ENCODE data around the gene CNN1.

CNN1 gene

DNA sequence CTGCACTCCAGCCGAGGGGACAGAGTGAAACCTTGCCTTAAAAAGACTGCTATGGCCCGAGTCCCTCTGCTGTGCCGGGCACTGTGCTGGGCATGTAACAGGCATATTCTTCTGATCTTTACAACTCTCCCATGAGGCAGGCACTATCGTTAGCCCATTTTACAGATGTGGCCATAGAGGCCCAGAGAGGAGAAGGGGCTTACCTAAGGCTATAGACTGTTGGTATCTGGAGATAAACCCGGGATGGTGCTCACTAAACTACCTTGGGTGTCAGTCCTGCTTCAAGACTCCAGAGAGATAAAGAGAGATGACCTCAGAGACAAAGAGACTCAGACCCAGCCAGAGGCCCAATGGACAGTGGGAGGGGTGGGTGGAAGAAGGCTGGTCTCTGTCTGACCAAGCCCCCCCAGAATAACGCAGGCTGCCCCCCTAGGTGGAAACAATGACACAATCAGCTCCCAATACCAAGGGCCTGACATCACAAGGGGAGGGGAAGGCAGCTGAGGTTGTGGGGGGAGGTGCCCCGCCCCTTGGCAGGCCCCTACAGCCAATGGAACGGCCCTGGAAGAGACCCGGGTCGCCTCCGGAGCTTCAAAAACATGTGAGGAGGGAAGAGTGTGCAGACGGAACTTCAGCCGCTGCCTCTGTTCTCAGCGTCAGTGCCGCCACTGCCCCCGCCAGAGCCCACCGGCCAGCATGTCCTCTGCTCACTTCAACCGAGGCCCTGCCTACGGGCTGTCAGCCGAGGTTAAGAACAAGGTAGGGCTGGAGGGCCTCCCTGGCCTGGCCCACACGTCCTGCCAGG, at the start of gene CNN1:
Gene CNN1 (plus strand): TSS at position 620 of the 805 bp plus-strand sequence. CDS start 77 bp downstream, at position 697.
- no peak for DNase-seq

DNA sequence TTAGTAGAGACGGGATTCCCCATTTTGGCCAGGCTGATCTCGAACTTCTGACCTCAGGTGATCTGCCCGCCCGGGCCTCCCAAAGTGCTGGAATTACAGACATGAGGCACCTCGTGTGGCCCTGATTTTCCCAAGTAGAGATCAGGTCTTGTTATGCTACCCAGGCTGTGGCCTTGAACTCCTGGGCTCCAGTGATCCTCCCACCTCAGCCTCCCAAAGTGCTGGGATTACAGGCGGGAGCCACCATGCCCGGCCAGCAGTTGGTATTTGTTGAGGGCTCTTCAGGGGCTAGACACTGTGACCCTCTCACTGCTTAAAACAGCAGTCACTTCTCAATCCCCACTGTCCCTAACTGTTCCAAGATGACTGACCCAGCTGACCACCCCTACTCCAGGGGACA, 49.3 kb upstream of the CNN1 start:
- no peak for DNase-seq

DNA sequence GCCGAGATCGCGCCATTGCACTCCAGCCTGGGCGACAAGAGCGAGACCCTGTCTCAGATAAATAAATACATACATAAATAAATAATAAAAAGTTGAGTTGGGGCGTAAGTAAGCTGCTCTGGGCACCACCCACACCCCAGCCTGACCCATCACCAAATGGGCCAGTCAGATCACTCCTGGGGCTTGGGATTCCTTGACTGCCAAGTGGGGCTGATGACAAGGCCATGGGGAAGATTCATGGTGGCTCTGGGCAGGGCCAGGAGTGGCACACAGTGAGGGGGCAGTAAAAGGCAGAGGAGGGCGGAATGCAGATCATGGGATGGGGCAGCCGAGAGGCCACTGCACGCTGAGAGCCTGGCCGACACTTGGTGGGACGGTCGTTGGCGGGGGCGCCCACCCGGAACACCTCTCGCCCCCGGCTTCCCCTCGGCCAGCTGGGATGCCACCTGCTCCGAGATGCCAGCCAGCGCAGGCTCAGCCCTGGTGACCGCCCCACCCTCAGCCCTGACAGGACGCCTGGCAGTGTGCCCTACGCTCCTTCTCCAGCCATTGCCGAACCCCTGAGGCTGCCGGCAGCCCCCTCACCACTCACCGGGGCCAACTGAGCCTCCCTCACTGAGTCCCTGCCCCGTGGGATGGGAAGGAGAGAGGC, 43.9 kb upstream of the CNN1 start:
- DNase-seq: no peak

DNA sequence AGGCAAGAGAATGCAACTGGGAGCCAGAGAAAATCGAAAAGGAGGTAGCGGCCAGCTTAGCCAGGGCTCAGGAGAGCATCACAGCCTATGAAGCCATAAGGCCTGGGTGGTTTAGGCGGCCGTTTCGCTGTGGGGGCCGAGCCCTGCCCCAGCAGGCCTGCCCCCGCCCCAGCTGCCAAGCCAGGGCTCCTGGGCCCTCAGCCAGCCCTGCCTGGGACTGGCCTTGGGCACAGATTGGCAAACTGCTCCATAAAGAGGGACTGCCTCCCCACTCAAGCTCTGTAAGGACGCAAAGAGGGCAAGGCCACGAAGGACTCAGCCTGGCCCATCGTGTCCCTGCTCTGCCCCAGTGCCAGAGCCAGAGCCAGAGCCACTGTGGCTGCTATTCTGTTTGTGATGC, 43.2 kb upstream of the CNN1 start:
- DNase-seq: no peak

DNA sequence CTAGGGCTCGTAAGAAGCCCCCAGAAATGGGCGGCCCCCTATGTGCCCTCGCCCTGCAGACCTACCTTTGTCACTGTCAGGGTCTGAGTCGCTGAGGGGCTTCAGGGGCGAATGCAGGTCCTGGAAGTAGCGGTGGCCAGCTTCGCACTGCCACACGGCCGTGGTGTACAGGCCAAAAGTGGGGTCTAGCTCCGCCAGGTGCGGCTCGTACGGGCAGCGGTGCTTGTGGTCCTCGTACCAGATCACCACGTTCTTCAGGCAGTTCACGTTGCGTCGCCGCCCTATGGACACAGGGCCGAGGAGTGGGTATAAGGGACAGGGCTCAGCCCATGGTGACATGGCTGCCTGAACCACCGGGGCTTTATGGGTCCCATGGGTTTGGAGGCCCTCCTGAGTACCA, 42.8 kb upstream of the CNN1 start:
- no peak for DNase-seq

DNA sequence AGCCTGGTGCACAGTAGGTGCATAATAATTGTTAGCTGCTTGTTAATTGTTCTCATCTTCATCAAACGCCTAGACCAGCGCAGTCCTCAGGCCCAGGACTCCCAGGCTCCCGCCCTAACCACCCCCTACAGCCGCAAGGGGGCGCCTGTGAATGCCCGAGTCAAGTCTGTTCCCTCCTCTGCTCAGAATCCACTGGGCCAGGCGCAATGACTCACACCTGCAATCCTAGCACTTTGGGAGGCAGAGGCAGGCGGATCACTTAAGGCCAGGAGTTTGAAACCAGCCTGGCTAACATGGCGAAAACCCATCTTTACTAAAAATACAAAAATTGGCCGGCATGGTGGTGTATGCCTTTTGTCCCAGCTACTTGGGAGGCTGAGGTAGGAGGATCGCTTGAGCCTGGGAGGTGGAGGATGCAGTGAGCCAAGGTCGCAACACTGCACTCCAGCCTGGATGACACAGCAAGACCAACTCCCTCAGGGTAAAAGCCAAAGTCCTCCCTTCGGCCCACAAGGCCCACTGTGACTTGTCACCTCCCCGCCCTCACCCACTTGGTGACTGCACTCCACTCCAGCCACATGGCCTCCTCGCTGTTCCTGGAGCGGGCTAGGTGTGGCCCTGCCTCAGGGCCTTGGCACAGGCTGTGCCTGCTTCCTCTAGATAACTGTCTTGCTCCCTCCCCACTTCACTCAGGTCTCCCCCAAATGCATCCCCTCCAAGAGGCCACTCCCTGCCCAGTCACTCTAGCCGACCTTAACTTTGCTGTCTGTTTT, 42.1 kb upstream of the CNN1 start:
- DNase-seq: peak; percentile 62

DNA sequence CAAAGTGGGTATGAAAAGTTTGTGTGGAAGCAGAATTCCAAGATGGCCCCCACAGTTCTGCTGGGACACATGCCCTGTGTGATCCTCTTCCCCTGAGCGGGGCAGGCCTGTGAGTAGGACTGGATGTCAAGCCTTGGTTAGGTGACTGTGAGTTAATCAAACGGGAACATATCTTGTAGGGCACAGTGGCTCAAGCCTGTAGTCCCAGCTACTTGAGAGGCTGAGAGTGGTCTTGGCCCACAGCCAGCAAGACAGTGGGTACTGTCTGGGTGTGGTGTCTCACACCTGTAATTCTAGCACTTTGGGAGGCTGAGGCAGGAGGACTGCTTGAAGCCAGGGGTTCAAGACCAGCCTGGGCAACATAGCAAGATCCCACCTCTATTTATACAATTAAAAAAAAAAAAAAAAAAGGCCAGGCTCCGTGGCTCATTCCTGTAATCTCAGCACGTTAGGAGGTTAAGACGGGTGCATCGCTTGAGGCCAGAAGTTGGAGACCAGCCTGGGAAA, 39.4 kb upstream of the CNN1 start:
- DNase-seq: no peak

DNA sequence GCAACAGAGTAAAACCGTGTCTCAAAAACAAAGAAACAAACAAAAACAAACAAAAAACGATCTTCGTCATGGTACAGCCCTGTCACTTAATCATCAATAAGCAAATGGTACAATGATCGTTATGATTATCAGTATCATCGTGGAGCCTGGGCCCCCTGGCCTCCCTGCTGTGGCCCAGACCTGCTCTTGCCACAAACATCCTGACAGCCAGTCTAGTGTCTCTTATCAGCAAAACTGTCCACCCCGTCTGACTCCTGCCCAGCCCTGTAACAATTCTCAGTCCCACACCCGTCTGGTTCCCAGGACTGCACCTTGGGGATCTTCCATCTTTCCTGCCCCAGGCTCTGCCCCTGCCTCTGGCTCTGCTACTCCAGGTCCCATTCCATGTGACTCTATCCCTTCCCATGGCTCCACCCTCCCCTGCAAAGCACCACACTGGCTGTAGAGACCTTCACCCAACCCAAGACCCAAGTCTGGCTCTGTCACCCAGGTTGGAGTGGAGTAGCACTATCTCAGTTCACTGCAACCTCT, 38.7 kb upstream of the CNN1 start:
- DNase-seq: no peak

DNA sequence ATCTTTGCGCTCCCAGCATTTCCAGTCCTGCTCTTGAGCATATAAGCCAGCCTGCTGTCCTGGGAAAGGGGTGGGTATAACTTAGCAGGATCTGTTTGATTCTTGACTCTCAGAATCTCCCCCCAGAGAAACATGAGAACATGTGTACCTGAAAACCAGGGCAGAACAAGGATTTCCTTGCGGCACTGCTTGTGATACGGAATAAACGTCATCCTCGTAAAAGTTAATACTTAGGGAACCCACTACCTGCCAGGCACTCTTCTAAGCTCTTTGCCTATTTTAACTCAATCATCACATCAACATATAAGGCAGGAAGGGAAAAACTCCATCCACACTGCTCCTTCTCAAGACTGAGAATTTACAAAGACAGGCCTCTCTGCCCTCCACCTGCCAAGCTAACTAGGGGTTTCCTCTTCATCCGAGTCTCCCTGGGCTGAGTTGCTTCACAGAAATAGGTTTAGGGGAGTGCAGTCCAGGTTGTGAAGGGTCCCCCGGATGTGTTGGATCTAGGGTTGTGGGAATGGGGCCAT, 34.1 kb upstream of the CNN1 start:
- no peak for DNase-seq

DNA sequence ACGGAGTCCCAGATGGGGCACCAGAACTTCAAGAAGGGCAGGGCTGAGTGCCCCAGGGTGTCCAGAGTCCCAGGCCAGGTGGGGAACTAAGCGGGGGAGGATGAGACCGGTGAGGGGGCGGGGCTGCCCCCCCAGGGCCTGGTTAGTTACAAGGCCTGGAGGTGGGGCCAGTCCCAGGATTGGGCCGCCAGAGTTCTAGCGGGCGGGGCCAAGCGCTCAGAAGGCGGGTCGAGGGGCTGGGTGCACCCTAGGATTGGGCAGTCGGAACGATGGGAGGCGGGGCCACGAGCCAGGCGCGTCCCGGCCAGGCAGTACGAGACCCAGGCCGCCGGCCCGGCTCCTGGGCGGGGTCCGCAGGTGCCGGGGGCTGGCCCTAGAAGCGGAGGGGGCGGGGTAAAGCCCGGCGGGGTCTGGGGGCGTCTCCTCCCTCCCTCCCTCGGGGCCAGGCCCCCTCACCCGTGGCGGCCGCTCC, 33.6 kb upstream of the CNN1 start:
- DNase-seq: peak; percentile 98

DNA sequence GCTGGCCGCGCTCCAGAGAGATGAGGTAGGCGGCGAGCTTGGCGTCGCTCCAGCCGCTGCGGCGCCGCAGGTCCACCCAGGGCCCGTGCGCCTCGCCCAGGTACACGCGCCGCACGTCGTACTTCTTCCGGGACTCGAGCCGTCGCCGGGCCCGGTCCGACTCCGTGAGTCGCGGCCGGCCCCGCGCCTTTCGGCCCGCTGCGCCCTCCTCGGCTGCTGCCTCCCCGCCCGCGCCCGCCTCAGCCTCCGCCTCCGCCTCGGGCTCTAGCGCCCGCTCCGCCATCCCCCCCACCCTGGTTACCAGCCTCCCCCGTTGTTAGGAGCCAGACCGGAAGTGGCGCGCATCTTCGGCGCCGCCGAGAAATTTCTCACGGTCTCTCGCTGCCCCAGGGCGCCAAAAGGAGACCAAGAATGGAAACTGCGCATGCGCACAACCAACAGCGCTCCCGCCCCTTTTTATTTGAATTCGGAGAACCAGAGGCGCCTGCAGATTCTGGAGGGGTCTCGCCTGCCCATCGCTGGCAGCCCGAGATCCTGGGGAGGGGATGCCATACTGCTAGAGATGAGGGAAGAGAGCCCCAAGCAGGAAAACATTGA, 33.0 kb upstream of the CNN1 start, which contains the start of gene ZNF653:
Gene ZNF653 (minus strand): TSS at position 336 of the 597 bp plus-strand sequence. CDS start 53 bp downstream, at position 283.
- peak; percentile 96 for DNase-seq

DNA sequence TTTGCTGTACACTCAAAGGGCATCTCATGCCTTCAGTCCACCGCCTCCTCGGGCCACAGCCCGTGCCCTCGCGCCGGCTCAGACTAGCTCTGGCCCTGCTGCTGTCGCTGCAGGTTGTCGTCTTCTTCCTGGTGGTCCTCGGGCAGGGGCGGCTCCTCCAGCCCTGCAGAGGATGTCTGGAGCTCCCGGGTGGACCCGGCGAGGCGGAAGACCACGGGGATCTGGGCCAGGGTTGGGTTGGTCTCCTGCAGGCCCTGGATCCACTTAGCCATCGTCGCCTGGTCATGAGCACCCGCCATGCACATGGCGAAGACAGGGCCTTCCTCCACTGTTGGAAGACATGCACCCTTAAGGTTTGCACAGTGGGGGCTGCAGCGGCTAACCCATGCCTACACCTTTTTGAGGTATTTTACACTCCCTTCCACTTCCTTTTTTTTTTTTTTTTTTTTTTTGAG, 32.5 kb upstream of the CNN1 start:
- DNase-seq: no peak

DNA sequence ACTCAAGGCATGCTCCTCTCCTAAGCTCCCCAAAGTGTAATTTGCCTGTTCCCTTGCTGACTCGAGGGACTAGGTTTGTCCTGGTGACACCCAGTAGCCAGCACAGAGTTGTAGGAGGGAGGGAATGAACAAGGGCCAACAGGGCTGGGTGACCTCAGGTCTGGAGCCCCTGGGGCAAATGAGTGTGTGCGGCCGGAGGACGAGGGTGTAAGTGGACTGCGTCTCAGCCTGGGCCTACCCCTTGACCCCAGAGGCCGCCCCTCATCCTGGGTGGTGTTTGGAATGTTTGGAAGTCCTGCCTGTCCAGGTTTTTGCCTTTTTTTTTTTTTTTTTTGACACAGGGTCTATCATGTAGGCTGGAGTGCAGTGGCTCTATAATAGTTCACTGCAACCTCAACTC, 31.7 kb upstream of the CNN1 start:
- no peak for DNase-seq

DNA sequence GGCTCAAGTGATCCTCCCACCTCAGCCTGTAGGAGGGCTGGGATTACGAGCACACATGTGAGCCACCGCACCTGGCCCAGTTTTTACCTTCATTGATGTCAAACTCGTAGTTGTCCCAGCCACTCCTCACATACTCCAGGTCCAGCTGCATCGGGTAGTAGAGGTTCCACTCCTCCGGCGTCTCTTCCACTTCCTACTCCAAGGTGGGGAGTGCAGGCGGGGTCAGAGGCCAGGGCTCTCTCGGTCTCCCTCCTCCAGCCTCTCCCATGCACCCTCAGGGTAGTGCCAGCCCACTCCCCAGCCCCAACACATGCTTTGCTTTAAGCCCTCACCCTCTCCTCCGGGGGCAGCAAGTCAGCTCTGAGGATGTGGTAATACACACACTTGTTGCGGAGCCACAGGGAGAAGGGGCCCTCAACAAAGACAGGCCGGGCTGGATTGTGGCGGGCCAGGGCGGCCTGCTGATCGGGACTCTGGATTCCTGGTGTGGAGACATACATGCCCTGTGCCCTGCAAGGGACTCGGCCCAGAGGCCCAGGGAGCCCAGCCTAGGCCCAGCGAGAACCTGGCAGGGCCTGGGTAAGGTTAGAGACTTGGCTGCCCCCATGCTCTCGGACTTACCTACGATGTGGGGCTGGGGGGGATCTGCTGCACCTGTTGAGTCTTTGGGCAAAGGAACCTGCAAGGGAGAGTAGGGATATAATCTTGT, 31.1 kb upstream of the CNN1 start:
- DNase-seq: no peak

DNA sequence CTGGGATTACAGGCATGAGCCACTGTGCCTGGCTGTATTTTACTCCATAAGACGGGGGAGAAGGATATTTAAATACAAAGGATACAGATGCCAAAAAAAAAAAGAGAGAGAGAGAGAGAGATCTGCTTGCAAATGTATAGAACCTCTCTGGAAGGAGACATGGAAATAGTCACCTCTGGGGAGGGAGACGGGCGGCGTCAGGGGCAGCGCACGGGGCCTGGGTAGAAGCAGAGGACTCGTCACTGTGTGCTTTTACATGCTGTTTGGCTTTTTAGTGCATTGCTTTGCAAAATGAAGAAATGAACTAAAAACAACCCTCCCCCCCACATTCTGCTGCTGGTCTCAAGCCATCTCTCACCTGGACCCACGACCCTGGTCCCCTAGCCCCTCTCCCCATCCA, 28.2 kb upstream of the CNN1 start:
- no peak for DNase-seq

DNA sequence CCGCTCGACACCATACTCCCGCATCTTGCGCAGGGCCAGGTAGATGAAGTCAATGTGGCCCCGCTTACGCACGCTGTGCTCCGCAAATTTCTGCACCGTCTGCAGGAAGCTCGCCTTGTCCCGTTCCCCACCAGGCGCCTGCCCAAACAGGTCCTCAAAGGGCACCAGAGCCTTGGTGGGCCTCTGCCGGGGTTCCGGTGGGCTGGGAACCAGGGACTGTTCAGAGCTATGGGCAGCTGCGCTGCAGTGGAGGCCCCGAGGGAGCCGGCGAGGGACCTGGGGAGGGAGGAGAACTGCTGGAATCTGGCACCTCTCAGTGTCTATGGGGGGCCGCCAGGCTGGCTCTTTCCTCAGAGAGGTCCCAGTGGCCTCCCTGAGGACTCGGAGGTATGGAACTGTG, 24.7 kb upstream of the CNN1 start:
- no peak for DNase-seq

DNA sequence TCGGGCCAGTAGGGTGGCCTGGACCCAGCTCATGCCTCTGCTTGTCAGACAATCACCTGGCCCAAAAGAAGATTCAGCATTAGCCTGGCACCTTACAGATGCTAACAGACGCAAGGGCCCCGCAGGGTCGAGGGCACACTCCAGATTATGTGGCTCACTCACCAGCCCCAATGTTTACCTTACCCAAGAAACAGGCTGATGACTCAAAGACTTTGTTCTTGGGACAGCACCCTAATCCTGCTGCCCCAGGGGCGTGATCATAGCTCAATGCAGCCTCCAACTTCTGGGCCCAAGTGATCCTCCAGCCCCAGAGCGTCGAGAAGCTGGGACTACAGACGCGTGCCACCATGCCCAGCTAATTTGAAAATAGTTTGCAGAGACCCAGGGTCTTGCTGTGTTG, 19.5 kb upstream of the CNN1 start:
- DNase-seq: no peak

DNA sequence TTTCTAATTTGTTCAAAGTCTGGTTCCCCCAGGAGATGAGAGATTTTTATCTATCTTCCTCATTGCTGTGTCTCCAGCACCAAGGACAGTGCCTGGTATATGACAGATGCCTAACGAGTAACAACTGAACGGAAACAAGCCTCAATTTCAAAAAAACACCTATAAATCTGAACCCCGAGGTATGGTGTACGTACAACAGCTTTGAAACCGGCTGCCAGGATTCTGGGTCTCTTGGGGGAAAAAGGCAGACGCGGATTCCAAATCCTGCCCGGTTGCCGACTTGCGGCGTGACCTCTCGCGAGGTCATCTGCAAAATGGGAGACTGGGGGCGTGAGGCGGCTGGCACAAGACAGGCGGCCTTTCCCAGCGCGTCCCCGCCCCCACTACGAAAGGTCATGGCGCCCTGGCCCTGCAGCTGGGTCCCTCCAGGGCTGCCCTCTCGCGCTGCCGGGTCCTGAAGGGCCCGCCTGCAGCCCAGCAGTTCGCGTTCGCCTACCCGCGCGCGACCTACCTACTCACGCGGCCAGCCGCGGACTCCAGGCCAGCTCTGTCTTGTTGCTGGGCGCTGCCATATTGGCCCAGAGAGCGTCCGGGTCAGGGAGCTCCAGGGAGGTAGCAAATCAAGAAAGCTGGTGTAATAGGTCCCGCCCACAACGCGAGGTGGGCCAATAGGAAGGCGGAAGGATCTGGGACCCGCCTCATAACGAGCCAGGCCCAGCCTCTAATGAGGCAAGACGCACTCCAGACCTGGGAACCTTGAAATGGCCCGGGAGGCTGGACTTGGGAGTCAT, 9.9 kb upstream of the CNN1 start, which contains the start of gene ECSIT:
Gene ECSIT (minus strand): TSS at position 584 of the 791 bp plus-strand sequence. CDS start 9,964 bp downstream, outside the sequence.
- DNase-seq: peak; percentile 96

DNA sequence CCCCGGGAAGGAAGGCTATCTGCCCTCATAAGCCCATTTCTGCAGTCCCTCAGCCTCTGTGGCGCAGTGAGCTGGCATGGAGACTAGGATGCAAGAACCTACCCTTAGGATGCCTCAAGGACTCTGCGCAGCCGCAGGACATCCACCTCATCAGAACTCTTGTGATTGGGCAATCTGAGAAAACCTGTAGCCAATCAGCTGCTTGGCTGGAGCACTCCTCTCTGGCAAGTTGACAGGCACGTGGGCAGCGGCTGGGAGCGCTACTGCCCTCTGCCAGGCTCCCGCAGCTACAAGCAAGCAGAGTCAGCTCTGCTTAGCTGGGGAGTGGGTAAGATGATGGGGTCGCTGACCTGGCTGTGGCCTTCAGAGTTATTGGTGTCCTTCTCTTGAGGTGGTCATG, 8.2 kb upstream of the CNN1 start:
- DNase-seq: peak; percentile 45

DNA sequence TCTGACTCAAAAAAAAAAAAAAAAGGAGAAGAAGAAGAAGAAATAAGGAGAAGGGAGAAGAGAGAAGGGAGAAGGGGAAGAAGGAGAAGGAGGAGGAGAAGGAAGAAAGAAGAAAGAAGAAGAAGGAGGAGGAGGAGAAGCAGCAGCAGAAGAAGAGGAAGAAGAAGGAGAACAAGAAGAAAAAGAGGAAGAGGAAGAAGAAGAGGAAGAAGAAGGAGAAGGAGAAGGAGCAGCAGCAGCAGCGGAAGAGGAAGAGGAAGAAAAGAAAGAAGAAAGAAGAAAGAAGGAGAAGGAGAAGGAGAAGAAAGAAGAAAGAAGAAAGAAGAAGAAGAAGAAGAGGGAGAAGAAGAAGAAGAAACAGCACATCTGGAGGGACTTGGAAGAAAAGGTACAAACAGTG, 4.1 kb upstream of the CNN1 start:
- DNase-seq: no peak

DNA sequence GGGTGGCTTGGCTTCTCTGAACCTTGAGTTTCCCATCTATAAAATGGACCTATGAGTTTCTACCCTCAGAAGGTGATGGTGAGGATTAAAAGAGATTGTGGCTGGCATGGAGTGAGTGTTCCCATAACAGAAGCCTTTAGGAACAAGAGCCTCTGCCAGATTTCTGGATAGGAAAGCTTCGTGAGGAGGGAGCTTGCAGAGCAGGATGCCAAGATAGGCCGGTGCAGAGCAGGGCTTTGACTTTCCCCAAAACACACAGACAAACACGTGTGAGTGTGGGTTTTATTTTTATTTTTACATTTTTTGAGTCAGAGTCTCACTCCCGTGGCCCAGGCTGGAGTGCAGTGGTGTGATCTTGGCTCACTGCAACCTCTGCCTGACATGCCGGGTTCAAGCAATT, 3.7 kb upstream of the CNN1 start:
- DNase-seq: no peak
